Measurements from ENCODE around the gene CDC20. TPM values are rescaled to one million over a fixed set of nuclear protein-coding genes. Genes with fewer than 3 reads are reported as not detected.

CDC20 gene
- polyA plus RNA-seq, 3 donors, result 0.08 to 0.10 TPM; not detected in 1

DNA sequence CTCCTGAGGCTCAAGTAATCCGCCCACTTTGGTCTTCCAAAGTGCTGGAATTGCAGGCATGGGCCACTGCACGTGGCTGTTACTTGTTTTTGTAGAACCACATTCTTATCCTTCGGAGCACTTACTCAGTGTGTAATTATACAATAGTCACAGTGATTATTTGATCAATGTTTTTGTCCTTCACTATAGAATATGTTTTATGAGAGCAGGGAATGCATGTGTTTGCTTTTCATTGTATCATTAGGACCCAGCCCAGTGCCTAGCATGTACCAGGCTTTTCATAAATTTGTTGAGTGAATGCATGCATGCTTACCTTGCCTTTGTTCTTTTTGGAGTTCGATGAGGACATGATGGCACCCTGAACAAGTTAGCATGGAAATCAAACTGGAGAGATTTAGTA lies 36.7 kb downstream of the CDC20 start:
- H3K4me3 Mint-ChIP-seq, result no peak overlapping the region
- no peak overlapping the region for H3K9ac ChIP-seq (ENCODE audit: insufficient read depth, low read length, poor library complexity, severe bottlenecking)

DNA sequence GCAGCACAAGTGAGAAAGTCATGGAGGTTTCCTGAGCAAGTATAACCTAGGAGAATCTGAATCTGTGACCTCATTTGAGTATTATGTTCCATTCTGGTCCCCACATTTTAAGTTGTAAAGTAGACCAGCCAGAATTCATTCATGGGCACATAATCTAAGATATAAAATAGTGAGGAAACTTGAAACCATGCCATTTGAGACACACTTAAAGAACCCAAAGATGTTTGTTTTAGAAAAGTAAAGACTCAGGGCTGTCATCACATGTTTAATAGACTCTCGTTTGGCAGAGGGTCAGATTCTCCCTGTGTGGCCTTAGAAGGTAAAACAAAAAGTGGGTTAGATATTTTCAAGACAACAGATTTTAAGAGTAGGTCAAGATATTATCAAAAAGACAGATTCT lies 37.3 kb downstream of the CDC20 start:
- H3K4me1 ChIP-seq (ENCODE audit: control insufficient read depth in 1 of 2, insufficient read depth in 2 of 2, low read length in 2 of 2), result peaks cover 0 to 3% of the 10 kb centered on the region in 2 donors
- peaks cover 16 to 45% of the 10 kb centered on the region in 2 donors for H3K36me3 ChIP-seq (replicated peaks in 1 of 2; ENCODE audit: control insufficient read depth in 1 of 2, insufficient read depth in 2 of 2, low read length in 2 of 2)
- H3K9me3 Mint-ChIP-seq, result peaks cover 0 to 13% (median 2%) of the 10 kb centered on the region in 7 donors
- DNase-seq, result no peak
- no peaks in the 10 kb centered on the region for H3K27me3 Mint-ChIP-seq (ENCODE audit: low read depth in 3 of 3)
- peaks cover 0 to 4% of the 10 kb centered on the region in 2 donors for H3K9me3 ChIP-seq (replicated peaks in 1 of 2; ENCODE audit: control insufficient read depth in 1 of 2, insufficient read depth in 1 of 2, low read length in 2 of 2)
- H3K4me1 Mint-ChIP-seq, result peaks cover 6% of the 10 kb centered on the region
- H3K4me3 Mint-ChIP-seq, result no peak overlapping the region
- no peak overlapping the region for H3K4me3 ChIP-seq (replicated peaks in 1 of 3; ENCODE audit: low read depth in 2 of 3, low read length in 3 of 3)
- peaks cover 34% of the 10 kb centered on the region for H4K20me1 ChIP-seq (ENCODE audit: insufficient read depth, low read length)
- H3K27me3 ChIP-seq (ENCODE audit: control insufficient read depth in 2 of 2, insufficient read depth in 2 of 2, low read length in 2 of 2), result no peaks in the 10 kb centered on the region
- peaks cover 28 to 51% of the 10 kb centered on the region in 2 donors for H3K36me3 Mint-ChIP-seq
- H3K4me2 ChIP-seq (replicated peaks; ENCODE audit: extremely low read depth, low read length, poor library complexity, severe bottlenecking), result no peak overlapping the region
- TF ChIP-seq, protein P1, sequence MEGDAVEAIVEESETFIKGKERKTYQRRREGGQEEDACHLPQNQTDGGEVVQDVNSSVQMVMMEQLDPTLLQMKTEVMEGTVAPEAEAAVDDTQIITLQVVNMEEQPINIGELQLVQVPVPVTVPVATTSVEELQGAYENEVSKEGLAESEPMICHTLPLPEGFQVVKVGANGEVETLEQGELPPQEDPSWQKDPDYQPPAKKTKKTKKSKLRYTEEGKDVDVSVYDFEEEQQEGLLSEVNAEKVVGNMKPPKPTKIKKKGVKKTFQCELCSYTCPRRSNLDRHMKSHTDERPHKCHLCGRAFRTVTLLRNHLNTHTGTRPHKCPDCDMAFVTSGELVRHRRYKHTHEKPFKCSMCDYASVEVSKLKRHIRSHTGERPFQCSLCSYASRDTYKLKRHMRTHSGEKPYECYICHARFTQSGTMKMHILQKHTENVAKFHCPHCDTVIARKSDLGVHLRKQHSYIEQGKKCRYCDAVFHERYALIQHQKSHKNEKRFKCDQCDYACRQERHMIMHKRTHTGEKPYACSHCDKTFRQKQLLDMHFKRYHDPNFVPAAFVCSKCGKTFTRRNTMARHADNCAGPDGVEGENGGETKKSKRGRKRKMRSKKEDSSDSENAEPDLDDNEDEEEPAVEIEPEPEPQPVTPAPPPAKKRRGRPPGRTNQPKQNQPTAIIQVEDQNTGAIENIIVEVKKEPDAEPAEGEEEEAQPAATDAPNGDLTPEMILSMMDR (IDR thresholded peaks at IDR 0.05), result no peak
- no peak overlapping the region for H3K27ac Mint-ChIP-seq
- peaks cover 56% of the 10 kb centered on the region for H3K79me2 ChIP-seq (ENCODE audit: insufficient read depth, low read length)
- no CpG with 5 or more reads among the region's 1 CpG for WGBS (ENCODE audit: insufficient coverage)
- H2AFZ ChIP-seq (ENCODE audit: insufficient read depth, low read depth, low read length, poor library complexity, severe bottlenecking), result no peak overlapping the region
- H3K9ac ChIP-seq (ENCODE audit: insufficient read depth, low read length, poor library complexity, severe bottlenecking), result no peak overlapping the region
- no peak overlapping the region for H3K27ac ChIP-seq (ENCODE audit: low read depth in 1 of 2, low read length in 2 of 2)
- intact Hi-C loops (cut with micrococcal nuclease), result no loop called here

More for the DNA sequence above, 36.7 kb downstream of the CDC20 start:
- Histone ChIP-seq H2AFZ (ENCODE audit: insufficient read depth, low read depth, low read length, poor library complexity, severe bottlenecking) (no peak overlapping the region), H3K4me1 (ENCODE audit: control insufficient read depth in 1 of 2, insufficient read depth in 2 of 2, low read length in 2 of 2) (peaks cover 3 to 9% of the 10 kb centered on the region in 2 donors), H3K27ac (ENCODE audit: low read depth in 1 of 2, low read length in 2 of 2) (no peak overlapping the region), H3K9me3 (replicated peaks in 1 of 2; ENCODE audit: control insufficient read depth in 1 of 2, insufficient read depth in 1 of 2, low read length in 2 of 2) (peaks cover 0 to 4% of the 10 kb centered on the region in 2 donors), H3K27me3 (ENCODE audit: control insufficient read depth in 2 of 2, insufficient read depth in 2 of 2, low read length in 2 of 2) (no peaks in the 10 kb centered on the region), H3K4me3 (replicated peaks in 1 of 3; ENCODE audit: low read depth in 2 of 3, low read length in 3 of 3) (no peak overlapping the region), H3K4me2 (replicated peaks; ENCODE audit: extremely low read depth, low read length, poor library complexity, severe bottlenecking) (no peak overlapping the region), H3K79me2 (ENCODE audit: insufficient read depth, low read length) (peaks cover 59% of the 10 kb centered on the region), H3K36me3 (replicated peaks in 1 of 2; ENCODE audit: control insufficient read depth in 1 of 2, insufficient read depth in 2 of 2, low read length in 2 of 2) (peaks cover 16 to 45% of the 10 kb centered on the region in 2 donors), H4K20me1 (ENCODE audit: insufficient read depth, low read length) (peaks cover 34% of the 10 kb centered on the region)
- Mint-ChIP-seq H3K36me3 (peaks cover 28 to 49% of the 10 kb centered on the region in 2 donors), H3K4me1 (peaks cover 9% of the 10 kb centered on the region), H3K27ac (no peak overlapping the region), H3K27me3 (ENCODE audit: low read depth in 3 of 3) (no peaks in the 10 kb centered on the region), H3K9me3 (peaks cover 0 to 13% (median 2%) of the 10 kb centered on the region in 7 donors)
- 100% methylated on average over 2 of the region's 4 CpGs for WGBS (ENCODE audit: insufficient coverage)
- TF ChIP-seq, protein P1 (IDR thresholded peaks at IDR 0.05), result no peak
- DNase-seq, result no peak
- intact Hi-C loops (cut with micrococcal nuclease), result no loop called here
